DMS53 (cell line): ENCODE data around the gene CNTN1.

Experiments
- DNase-seq: peaks from one replicate; lab custom pipeline; 2025; lab: John Stamatoyannopoulos, UW

The CNTN1 gene

DNA sequence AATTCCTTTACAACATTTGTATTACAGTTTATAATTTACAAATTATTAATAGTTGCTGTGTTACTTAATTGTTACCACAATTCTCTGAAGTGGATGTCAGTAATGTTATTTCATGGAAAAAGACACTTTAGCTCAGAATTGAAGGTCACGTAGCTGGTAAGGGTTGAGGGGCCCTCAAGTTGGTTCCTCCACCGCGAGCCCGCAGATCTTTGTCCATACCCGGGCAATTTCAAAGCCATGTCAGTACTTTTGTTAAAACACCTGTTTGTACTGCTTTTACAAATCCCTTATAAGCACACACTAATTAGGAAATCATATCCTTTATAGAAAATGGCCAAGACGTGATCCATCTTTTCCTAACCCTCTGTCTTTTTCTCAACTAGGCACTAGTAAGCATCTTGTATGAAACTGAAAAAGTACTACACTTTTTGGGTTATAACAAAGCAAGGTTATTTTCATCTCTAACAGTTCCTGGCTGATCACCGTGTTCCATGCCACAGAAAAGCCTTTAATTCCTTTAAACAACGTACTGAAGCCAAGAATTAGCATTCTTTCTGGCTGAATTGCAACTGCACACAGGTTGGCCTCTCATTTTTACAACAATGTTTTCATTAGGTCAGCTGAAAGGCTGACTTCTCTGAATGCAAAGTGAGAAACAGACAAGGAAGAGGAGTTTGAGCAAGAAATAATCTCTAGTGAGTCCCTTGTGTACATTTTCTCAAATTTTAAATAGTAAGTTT, 76.1 kb downstream of the CNTN1 start:
- DNase-seq = no peak

GRCh38 chr12:40769846-40770245, 77.6 kb downstream of the CNTN1 start:
- DNase-seq = no peak

- DNase-seq = no peak
Measured at GRCh38 chr12:40770781-40771180, 78.5 kb downstream of the CNTN1 start.

GRCh38 chr12:40775661-40776060, 83.4 kb downstream of the CNTN1 start:
- no peak for DNase-seq

- no peak for DNase-seq
Measured at GRCh38 chr12:40784102-40784501, 91.9 kb downstream of the CNTN1 start.

GRCh38 chr12:40788276-40788675, 96.0 kb downstream of the CNTN1 start:
- DNase-seq = no peak

DNA sequence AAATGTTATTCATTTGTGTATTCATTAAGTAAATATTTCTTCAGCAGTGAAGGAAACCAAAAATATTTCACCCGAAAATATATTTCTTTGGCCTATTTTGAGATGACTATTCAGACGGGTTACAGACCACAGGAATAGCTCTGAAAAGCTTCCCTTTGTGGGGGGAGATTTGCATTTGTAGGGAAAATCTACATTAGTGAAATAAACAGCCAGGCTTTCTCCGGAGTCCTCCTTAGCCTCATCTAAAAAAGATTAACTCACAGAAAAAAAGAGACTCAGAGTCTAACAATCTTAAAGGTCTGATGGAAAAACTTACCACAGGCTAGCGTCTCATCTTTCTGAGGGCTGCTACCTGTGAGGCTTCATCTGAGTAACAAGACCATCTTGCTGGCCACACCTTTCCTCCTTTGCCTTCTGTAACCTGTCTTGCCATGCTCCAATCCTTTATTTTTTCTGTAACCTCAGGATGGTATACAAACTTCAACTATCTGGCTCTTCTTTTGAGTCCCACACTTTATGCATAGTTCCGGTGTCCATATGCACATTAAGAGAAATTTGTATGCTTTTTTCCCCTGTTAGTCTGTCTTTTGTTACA, 100.7 kb downstream of the CNTN1 start:
- no peak for DNase-seq

- peak; percentile 28 for DNase-seq
Measured at GRCh38 chr12:40793471-40793870, 101.2 kb downstream of the CNTN1 start.

GRCh38 chr12:40794087-40794486, 101.8 kb downstream of the CNTN1 start:
- no peak for DNase-seq

- DNase-seq = no peak
Measured at GRCh38 chr12:40801082-40801481, 108.8 kb downstream of the CNTN1 start.

GRCh38 chr12:40801861-40802260, 109.6 kb downstream of the CNTN1 start:
- DNase-seq = no peak

GRCh38 chr12:40802656-40803055, 110.4 kb downstream of the CNTN1 start:
- no peak for DNase-seq

GRCh38 chr12:40819436-40820108, 127.3 kb downstream of the CNTN1 start:
- DNase-seq = peak; percentile 84

- peak; percentile 18 for DNase-seq
Measured at GRCh38 chr12:40820794-40821484, 128.7 kb downstream of the CNTN1 start.

DNA sequence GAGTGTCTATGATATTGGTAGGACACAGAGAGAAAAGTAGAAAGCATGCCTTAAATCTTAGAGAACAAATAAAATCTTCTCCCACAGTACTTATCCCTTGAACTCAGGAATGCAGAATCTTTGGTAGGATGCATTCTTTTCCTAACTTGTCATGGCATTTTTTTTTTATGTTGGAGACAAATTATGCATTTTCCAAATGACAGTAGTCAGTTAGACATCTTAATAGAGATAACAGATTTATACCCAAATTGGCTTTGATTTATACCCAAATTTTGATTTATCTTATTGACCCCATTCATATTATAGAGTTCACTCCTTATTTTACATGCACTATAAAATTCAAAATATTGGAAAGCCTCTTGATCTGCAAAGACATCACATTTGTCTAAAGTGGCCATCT, 132.9 kb downstream of the CNTN1 start:
- no peak for DNase-seq

- DNase-seq = no peak
Measured at GRCh38 chr12:40827683-40828592, 135.7 kb downstream of the CNTN1 start.

GRCh38 chr12:40828593-40828990, 136.4 kb downstream of the CNTN1 start:
- no peak for DNase-seq

- DNase-seq = peak; percentile 68
Measured at GRCh38 chr12:40829738-40830144, 137.5 kb downstream of the CNTN1 start.

GRCh38 chr12:40831916-40832315, 139.7 kb downstream of the CNTN1 start:
- DNase-seq = no peak

DNA sequence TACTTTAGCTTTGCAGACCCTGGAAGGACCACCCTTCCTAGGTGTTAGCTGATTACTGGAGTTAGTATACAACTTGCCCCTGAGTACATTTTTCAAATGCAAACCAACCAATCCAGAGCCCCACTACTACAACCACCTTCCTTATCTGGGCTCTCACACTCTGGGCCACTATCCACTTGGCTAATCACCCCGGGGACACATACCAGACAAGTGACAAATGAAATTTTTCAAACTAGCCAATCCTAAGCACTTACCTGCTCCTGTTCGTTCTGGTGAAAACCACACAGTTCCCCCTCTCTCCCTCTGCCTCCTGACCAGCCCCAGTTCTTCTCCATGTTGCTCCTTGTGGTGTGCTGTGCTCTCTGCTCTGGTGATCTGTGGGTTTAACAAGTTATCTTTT, 140.4 kb downstream of the CNTN1 start:
- DNase-seq = no peak

DNA sequence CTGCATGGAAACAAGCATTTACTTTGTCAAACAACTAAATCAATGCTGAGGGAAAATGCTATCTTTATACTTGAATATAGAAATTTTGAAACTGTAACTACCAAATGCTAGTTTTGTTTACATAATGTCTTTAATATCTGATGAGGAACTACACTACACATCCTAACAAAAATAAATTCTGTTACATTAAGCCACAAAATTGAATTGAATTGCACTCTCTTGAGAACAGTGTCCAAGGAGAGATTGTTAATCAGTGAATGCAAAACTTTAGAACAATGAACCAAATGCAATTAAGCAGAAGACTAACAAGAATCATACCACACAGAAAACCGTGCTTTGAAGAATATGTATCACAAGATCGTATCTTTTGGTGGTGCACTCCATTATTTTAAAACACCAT, 141.6 kb downstream of the CNTN1 start:
- DNase-seq = no peak

GRCh38 chr12:40834321-40834720, 142.1 kb downstream of the CNTN1 start:
- no peak for DNase-seq
